ENCODE data around the gene GAMT. TPM values are rescaled to one million over a fixed set of nuclear protein-coding genes. Genes with fewer than 3 reads are reported as not detected.

GAMT gene
- total and polyA plus RNA-seq, 2 of the 13 experiments (the other 11 are each of a cell fraction or from before 2014, with no cell fraction given), result 115 to 124 TPM

DNA sequence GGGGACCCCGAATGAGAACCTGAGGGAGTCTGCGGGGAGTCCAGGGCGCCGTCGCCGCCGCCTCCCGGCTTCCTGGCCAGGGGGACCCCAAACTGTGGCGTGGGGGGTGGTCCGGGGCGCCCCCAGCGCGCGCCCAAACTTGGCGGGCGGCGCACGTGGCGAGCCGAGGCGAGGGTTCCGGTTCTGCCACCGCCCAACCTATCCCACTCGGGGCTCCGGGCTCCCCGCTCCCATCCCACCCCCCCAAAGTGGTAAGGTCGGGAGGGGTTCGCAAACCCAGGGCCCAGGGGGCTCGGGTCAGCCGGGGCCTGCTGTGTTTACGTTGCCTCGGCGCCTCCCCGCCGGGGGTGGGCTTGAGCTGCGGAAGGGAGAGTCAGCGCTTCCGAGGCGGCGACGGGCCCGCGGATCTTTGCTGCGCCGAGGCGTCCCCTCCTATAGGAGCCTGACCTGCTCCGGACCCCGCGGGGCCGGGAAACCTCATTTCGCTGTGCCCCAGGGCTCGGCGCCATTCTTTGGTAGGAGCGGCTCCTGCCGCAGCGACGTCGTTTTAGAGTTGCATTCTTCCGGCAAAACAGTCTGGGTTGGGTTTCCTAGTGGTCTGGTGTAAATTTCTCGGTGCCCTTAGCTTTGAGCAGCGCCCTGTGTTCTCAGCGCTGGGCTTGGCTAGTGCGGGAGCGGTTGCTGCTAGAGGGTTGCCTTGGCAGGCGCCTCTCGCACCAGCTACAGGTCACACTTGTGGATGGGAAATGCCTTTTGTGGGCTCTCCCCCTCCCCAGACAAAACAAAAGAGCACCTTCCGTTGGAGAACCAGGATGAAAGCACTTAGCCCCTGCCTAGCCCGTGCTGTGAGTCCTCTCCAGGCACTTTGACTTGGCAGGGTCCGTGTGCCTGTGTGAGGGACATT is 7.2 kb upstream of the GAMT start (continued):
- TF ChIP-seq, protein P1, sequence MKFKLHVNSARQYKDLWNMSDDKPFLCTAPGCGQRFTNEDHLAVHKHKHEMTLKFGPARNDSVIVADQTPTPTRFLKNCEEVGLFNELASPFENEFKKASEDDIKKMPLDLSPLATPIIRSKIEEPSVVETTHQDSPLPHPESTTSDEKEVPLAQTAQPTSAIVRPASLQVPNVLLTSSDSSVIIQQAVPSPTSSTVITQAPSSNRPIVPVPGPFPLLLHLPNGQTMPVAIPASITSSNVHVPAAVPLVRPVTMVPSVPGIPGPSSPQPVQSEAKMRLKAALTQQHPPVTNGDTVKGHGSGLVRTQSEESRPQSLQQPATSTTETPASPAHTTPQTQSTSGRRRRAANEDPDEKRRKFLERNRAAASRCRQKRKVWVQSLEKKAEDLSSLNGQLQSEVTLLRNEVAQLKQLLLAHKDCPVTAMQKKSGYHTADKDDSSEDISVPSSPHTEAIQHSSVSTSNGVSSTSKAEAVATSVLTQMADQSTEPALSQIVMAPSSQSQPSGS (CRISPR knock-in tag; IDR thresholded peaks at IDR 0.05), result no peak
- TF ChIP-seq, protein P2, sequence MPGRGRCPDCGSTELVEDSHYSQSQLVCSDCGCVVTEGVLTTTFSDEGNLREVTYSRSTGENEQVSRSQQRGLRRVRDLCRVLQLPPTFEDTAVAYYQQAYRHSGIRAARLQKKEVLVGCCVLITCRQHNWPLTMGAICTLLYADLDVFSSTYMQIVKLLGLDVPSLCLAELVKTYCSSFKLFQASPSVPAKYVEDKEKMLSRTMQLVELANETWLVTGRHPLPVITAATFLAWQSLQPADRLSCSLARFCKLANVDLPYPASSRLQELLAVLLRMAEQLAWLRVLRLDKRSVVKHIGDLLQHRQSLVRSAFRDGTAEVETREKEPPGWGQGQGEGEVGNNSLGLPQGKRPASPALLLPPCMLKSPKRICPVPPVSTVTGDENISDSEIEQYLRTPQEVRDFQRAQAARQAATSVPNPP (CRISPR knock-in tag; IDR thresholded peaks at IDR 0.05), result no peak
- TF ChIP-seq ZNF740 (CRISPR knock-in tag; IDR thresholded peaks at IDR 0.05), result no peak
- no peak for TF ChIP-seq ZNF747 (CRISPR knock-in tag; IDR thresholded peaks at IDR 0.05; ENCODE audit: borderline replicate concordance)
- peak; percentile 48; the same call in 1 of the 2 replicates for TF ChIP-seq DMAP1 (CRISPR knock-in tag; IDR thresholded peaks at IDR 0.05)
- no peak for TF ChIP-seq PCBP2 (optimal IDR thresholded peaks at IDR 0.05; ENCODE audit: low read depth, low read length, poor library complexity, severe bottlenecking)
- TF ChIP-seq SOX6 (IDR thresholded peaks at IDR 0.05), result no peak
- TF ChIP-seq SOX6 (CRISPR knock-in tag; IDR thresholded peaks at IDR 0.05), result peak; percentile 12; the same call in 1 of the 2 replicates
- TF ChIP-seq FOXC1 (CRISPR knock-in tag; IDR thresholded peaks at IDR 0.05; ENCODE audit: borderline replicate concordance), result no peak
- TF ChIP-seq, protein P3, sequence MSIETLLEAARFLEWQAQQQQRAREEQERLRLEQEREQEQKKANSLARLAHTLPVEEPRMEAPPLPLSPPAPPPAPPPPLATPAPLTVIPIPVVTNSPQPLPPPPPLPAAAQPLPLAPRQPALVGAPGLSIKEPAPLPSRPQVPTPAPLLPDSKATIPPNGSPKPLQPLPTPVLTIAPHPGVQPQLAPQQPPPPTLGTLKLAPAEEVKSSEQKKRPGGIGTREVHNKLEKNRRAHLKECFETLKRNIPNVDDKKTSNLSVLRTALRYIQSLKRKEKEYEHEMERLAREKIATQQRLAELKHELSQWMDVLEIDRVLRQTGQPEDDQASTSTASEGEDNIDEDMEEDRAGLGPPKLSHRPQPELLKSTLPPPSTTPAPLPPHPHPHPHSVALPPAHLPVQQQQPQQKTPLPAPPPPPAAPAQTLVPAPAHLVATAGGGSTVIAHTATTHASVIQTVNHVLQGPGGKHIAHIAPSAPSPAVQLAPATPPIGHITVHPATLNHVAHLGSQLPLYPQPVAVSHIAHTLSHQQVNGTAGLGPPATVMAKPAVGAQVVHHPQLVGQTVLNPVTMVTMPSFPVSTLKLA (IDR thresholded peaks at IDR 0.05), result no peak
- peak; percentile 73; the same call in 1 of the 2 replicates for TF ChIP-seq KAT7 (CRISPR knock-in tag; IDR thresholded peaks at IDR 0.05; ENCODE audit: borderline replicate concordance)
- TF ChIP-seq ZNF350 (CRISPR knock-in tag; IDR thresholded peaks at IDR 0.05; ENCODE audit: borderline replicate concordance, low read depth), result no peak
- TF ChIP-seq ZNF75D (CRISPR knock-in tag; IDR thresholded peaks at IDR 0.05; ENCODE audit: borderline replicate concordance), result no peak
- no peak for TF ChIP-seq ZNF607 (CRISPR knock-in tag; IDR thresholded peaks at IDR 0.05; ENCODE audit: borderline replicate concordance)
- TF ChIP-seq SIN3B (IDR thresholded peaks at IDR 0.05; ENCODE audit: low read length), result no peak
- TF ChIP-seq ZNF138 (CRISPR knock-in tag; IDR thresholded peaks at IDR 0.05; ENCODE audit: low read depth), result no peak
- no peak for TF ChIP-seq GLMP (CRISPR knock-in tag; IDR thresholded peaks at IDR 0.05; ENCODE audit: borderline replicate concordance)
- TF ChIP-seq FOXA1 (IDR thresholded peaks at IDR 0.05), result no peak
- peak; percentile 30; the same call in 1 of the 2 replicates for TF ChIP-seq FOXA1 (CRISPR knock-in tag; IDR thresholded peaks at IDR 0.05)
- TF ChIP-seq ZUFSP (CRISPR knock-in tag; IDR thresholded peaks at IDR 0.05; ENCODE audit: borderline replicate concordance), result no peak
- no peak for TF ChIP-seq ZNF124 (CRISPR knock-in tag; IDR thresholded peaks at IDR 0.05)
- no peak for TF ChIP-seq SNAPC5 (CRISPR knock-in tag; IDR thresholded peaks at IDR 0.05; ENCODE audit: borderline replicate concordance)

Data from HepG2 (cell line).